ENCODE results near the gene TTC8. TPM values are rescaled to one million over a fixed set of nuclear protein-coding genes. Genes with fewer than 3 reads are reported as not detected.

The TTC8 gene
- total RNA-seq, 4 donors from 2014 or later = 14.7 to 60.2 (median 17.0) TPM

DNA sequence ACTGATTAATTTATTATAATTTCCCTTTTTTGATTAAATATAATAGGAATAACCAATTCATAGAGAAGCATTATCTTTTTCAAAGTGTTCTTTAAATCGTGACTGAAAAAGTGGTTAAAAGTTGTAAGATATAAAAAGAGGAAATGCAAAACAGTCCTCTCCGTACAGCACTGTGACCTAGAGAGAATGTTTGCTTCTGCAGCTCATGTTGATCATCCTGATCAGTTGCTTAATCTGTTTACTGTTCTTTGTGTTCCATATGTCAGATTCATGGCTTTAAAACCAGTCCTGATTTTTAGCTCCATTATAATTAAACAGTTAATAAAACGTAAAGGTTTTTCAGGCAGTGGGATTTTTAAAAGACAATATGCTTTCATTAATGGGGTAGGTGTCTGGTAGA lies 4.7 kb downstream of the TTC8 start:
- H3K4me1 ChIP-seq = peaks cover 0 to 11% (median 8%) of the 10 kb centered on the region in 4 donors
- H3K27ac ChIP-seq = no peak overlapping the region
- TF ChIP-seq POLR2A (IDR thresholded peaks at IDR 0.05) (no peak), POLR2AphosphoS5 (IDR thresholded peaks at IDR 0.05) (no peak), EP300 (IDR thresholded peaks at IDR 0.05; ENCODE audit: low read depth) (no peak), CTCF (IDR thresholded peaks at IDR 0.05) (no peak)
- no peaks in the 10 kb centered on the region for H3K36me3 ChIP-seq
- no peaks in the 10 kb centered on the region for H3K9me3 ChIP-seq
- H3K4me3 ChIP-seq = no peak overlapping the region
- 64 to 68% methylated on average over 3 of the region's 3 CpGs for WGBS, 2 donors (ENCODE audit: low coverage in 1 of 2)
- in situ Hi-C loops (cut with MboI; ENCODE audit: low pct_ligation_motif_present in 1 of 4, low pct_unique_long_range_greater_than_20kb in 1 of 4, low sequenced_read_pairs in 3 of 4) = no loop called here
- DNase-seq = no peak
- no peaks in the 10 kb centered on the region for H3K27me3 ChIP-seq
- intact Hi-C loops (cut with DNase I; ENCODE audit: low total_unique reads) = no loop called here

GRCh38 chr14:88829685-88830302 lies 5.3 kb downstream of the TTC8 start:
- intact Hi-C loops (cut with DNase I; ENCODE audit: low total_unique reads) = no loop called here
- H3K4me1 ChIP-seq = peaks cover 0 to 17% (median 9%) of the 10 kb centered on the region in 4 donors
- H3K36me3 ChIP-seq = no peaks in the 10 kb centered on the region
- TF ChIP-seq POLR2A (IDR thresholded peaks at IDR 0.05) (no peak), CTCF (IDR thresholded peaks at IDR 0.05) (no peak), EP300 (IDR thresholded peaks at IDR 0.05; ENCODE audit: low read depth) (no peak), POLR2AphosphoS5 (IDR thresholded peaks at IDR 0.05) (no peak)
- no peaks in the 10 kb centered on the region for H3K27me3 ChIP-seq
- no peak overlapping the region for H3K27ac ChIP-seq
- no peaks in the 10 kb centered on the region for H3K9me3 ChIP-seq
- in situ Hi-C loops (cut with MboI; ENCODE audit: low pct_ligation_motif_present in 1 of 4, low pct_unique_long_range_greater_than_20kb in 1 of 4, low sequenced_read_pairs in 3 of 4) = no loop called here
- WGBS, 2 donors (ENCODE audit: low coverage in 1 of 2) = 76 to 87% methylated on average over 3 to 4 of the region's 4 CpGs
- DNase-seq = no peak
- no peak overlapping the region for H3K4me3 ChIP-seq

GRCh38 chr14:88831284-88831683 lies 6.8 kb downstream of the TTC8 start:
- Histone ChIP-seq H3K4me1 (peaks cover 0 to 16% (median 7%) of the 10 kb centered on the region in 4 donors), H3K9me3 (no peaks in the 10 kb centered on the region), H3K36me3 (no peaks in the 10 kb centered on the region), H3K27me3 (no peaks in the 10 kb centered on the region), H3K4me3 (no peak overlapping the region), H3K27ac (peak overlapping the region in 3 of 4 donors; percentile 8 to 62 (median 43))
- intact Hi-C loops (cut with DNase I; ENCODE audit: low total_unique reads) = no loop called here
- in situ Hi-C loops (cut with MboI; ENCODE audit: low pct_ligation_motif_present in 1 of 4, low pct_unique_long_range_greater_than_20kb in 1 of 4, low sequenced_read_pairs in 3 of 4) = no loop called here
- no peak for TF ChIP-seq POLR2AphosphoS5 (IDR thresholded peaks at IDR 0.05)
- TF ChIP-seq POLR2A (IDR thresholded peaks at IDR 0.05) = no peak
- no peak for TF ChIP-seq EP300 (IDR thresholded peaks at IDR 0.05; ENCODE audit: low read depth)
- TF ChIP-seq CTCF (IDR thresholded peaks at IDR 0.05) = no peak
- DNase-seq = no peak

DNA sequence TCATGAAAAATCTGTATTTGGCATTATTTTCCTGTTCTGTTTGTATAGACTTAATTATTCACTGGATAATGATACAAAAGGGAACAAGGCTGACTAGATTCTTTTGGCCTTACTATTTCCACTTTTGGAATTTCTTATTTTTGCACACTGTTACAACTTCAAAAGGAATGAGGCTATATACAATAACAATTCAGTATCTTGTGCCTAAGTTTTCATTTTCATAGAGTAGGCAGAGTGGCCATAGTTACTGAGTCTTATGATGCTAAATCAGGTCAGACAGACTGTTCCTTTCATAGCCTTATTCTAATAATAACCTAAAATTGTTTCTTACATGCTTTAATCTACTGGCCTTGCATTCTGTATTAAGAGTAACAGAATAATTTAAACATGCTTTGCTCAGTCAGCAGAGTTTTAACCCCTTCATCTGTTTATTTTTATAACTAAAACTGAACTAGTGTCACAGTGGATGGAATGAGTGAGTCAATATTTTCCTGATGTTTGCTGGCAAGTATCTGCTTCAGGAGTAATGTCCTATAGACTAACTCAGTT lies 10.5 kb downstream of the TTC8 start:
- in situ Hi-C loops (cut with MboI; ENCODE audit: low pct_ligation_motif_present in 1 of 4, low pct_unique_long_range_greater_than_20kb in 1 of 4, low sequenced_read_pairs in 3 of 4) (no loop called here), intact Hi-C loops (cut with DNase I; ENCODE audit: low total_unique reads) (no loop called here)
- no peaks in the 10 kb centered on the region for H3K36me3 ChIP-seq
- no peak overlapping the region for H3K4me3 ChIP-seq
- no peak for DNase-seq
- H3K27ac ChIP-seq = peak overlapping the region in 2 of 4 donors; percentile 4 to 39
- no peaks in the 10 kb centered on the region for H3K27me3 ChIP-seq
- no peak for TF ChIP-seq EP300 (IDR thresholded peaks at IDR 0.05; ENCODE audit: low read depth)
- TF ChIP-seq POLR2AphosphoS5 (IDR thresholded peaks at IDR 0.05) = no peak
- no peak for TF ChIP-seq CTCF (IDR thresholded peaks at IDR 0.05)
- no peak for TF ChIP-seq POLR2A (IDR thresholded peaks at IDR 0.05)
- peaks cover 0 to 16% (median 7%) of the 10 kb centered on the region in 4 donors for H3K4me1 ChIP-seq
- H3K9me3 ChIP-seq = no peaks in the 10 kb centered on the region

All from transverse colon (tissue), 4 donors.